Osteoblast (primary cell): ENCODE measurements around the gene ACTR10. TPM values are rescaled to one million over a fixed set of nuclear protein-coding genes. Genes with fewer than 3 reads are reported as not detected.

Experiments
- DNase-seq: peaks from one replicate; pipeline ENCODE4 v3.0.0; 2011; ENCODE audit warnings: low spot score, mixed read lengths; ENCODE audit not compliant: insufficient read length; ENCODE audit errors: missing footprints
- H2AFZ ChIP-seq: 2 replicates; pipeline ENCODE4 v1.6.0; 2011; ENCODE audit warnings: mild to moderate bottlenecking, low read length
- H3K27ac ChIP-seq: 2 replicates; pipeline ENCODE4 v1.5.1; 2011; ENCODE audit warnings: mild to moderate bottlenecking, low read depth, low read length, moderate library complexity
- H3K27me3 ChIP-seq: 2 replicates; pipeline ENCODE4 v1.6.0; 2012; ENCODE audit warnings: mild to moderate bottlenecking, control low read depth, inconsistent platforms, low read length, moderate library complexity; ENCODE audit not compliant: insufficient read depth
- H3K36me3 ChIP-seq: 2 replicates; pipeline ENCODE4 v1.5.1; 2011; ENCODE audit warnings: mild to moderate bottlenecking, low read length, control low read depth, moderate library complexity; ENCODE audit not compliant: insufficient read depth
- H3K4me1 ChIP-seq: 2 replicates; pipeline ENCODE4 v1.5.1; 2011; ENCODE audit warnings: mild to moderate bottlenecking, low read length, control low read depth, moderate library complexity; ENCODE audit not compliant: insufficient read depth
- H3K4me2 ChIP-seq: 2 replicates; pipeline ENCODE4 v1.6.0; 2011; ENCODE audit warnings: mild to moderate bottlenecking, low read length; ENCODE audit not compliant: insufficient read depth
- H3K4me3 ChIP-seq: fragments of 200-600 bp; sonication (generic); 3 replicates; pipeline ENCODE4 v1.5.1; 2012; ENCODE audit warnings: mild to moderate bottlenecking, low read length, inconsistent platforms; ENCODE audit not compliant: insufficient read depth
- H3K79me2 ChIP-seq: 2 replicates; pipeline ENCODE4 v1.6.0; 2012; ENCODE audit warnings: mild to moderate bottlenecking, low read length, control low read depth, inconsistent platforms; ENCODE audit not compliant: insufficient read depth
- H3K9me3 ChIP-seq: 2 replicates; pipeline ENCODE4 v1.5.1; 2011; ENCODE audit warnings: low read depth, low read length, control low read depth
- H4K20me1 ChIP-seq: 2 replicates; pipeline ENCODE4 v1.6.0; 2012; ENCODE audit warnings: mild to moderate bottlenecking, low read length, control low read depth; ENCODE audit not compliant: insufficient read depth
- CTCF ChIP-seq: IDR thresholded peaks from 2 replicates; pipeline ENCODE4 v1.5.1; 2011; ENCODE audit warnings: mild to moderate bottlenecking, low read depth, low read length, moderate library complexity; ENCODE audit errors: extremely low read depth
- total RNA-seq: library from RNA; depleted of rRNA; stranded (reverse); fragments of >200 nt; gene quantifications from 2 replicates; pipeline ENCODE4 v1.2.3, GENCODE V29; 2012

The ACTR10 gene
- 63.0 and 71.9 TPM in 2 replicates for total RNA-seq

DNA sequence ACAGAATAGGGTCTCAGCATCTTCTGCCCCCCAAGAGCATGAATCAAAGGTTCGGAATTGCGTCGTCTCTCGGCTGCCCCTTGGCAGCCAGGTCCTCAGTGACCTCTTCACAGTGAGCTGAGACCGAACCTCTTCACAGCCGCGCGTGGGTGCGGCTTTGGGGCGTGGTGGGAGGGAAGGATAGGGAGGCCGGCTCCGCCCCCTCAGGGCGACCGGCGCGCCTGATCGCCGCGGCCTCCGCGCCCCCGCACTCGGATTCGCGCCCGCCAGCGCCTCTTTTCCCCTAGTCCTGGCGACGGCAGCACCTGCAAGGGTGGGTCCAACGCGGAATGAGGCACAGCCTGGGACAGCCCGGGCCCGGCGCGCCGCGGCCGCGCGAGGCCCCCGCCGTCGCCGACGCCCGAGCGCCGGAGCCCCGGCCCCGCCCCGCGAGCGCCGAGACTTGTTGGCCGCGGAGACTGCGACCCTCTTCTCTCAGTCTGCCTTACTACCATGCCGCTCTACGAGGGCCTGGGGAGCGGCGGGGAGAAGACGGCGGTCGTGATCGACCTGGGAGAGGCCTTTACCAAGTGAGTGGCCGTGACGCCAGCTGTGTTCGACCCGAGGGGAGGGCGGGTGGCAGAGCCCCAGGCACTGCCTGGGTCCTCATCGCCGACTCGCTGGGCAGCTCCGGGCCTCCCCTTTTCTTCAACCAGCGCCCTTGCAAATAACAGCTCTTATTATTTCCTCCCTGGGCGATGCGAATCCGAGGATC is at the start of gene ACTR10:
ACTR10 (plus strand) TSS at position 424 of the 754 bp plus-strand sequence; CDS start at position 493, 69 bp downstream.
- H3K9me3 ChIP-seq = no peaks in the 10 kb centered on the region
- peak; percentile 96 for DNase-seq
- H3K79me2 ChIP-seq = peaks cover 32% of the 10 kb centered on the region
- peaks cover 2% of the 10 kb centered on the region for H3K27me3 ChIP-seq
- H3K27ac ChIP-seq = peak within 1 kb of the TSS; percentile 91
- peaks cover 6% of the 10 kb centered on the region for H4K20me1 ChIP-seq
- H2AFZ ChIP-seq = peak within 1 kb of the TSS; percentile 97
- peak within 1 kb of the TSS; percentile 100 for H3K4me2 ChIP-seq
- peaks cover 10% of the 10 kb centered on the region for H3K4me1 ChIP-seq
- H3K36me3 ChIP-seq = peaks cover 8% of the 10 kb centered on the region
- peak within 1 kb of the TSS; percentile 90 for H3K4me3 ChIP-seq
- TF ChIP-seq CTCF = no peak

GRCh38 chr14:58150243-58150805 is 49.6 kb upstream of the ACTR10 start:
- Histone ChIP-seq H3K9me3 (no peaks in the 10 kb centered on the region), H3K4me3 (no peak overlapping the region), H3K36me3 (no peaks in the 10 kb centered on the region), H4K20me1 (no peaks in the 10 kb centered on the region), H3K4me2 (no peak overlapping the region), H3K4me1 (peaks cover 11% of the 10 kb centered on the region), H3K27ac (no peak overlapping the region), H3K79me2 (no peaks in the 10 kb centered on the region), H2AFZ (no peak overlapping the region), H3K27me3 (peaks cover 40% of the 10 kb centered on the region)
- no peak for TF ChIP-seq CTCF
- DNase-seq = no peak

DNA sequence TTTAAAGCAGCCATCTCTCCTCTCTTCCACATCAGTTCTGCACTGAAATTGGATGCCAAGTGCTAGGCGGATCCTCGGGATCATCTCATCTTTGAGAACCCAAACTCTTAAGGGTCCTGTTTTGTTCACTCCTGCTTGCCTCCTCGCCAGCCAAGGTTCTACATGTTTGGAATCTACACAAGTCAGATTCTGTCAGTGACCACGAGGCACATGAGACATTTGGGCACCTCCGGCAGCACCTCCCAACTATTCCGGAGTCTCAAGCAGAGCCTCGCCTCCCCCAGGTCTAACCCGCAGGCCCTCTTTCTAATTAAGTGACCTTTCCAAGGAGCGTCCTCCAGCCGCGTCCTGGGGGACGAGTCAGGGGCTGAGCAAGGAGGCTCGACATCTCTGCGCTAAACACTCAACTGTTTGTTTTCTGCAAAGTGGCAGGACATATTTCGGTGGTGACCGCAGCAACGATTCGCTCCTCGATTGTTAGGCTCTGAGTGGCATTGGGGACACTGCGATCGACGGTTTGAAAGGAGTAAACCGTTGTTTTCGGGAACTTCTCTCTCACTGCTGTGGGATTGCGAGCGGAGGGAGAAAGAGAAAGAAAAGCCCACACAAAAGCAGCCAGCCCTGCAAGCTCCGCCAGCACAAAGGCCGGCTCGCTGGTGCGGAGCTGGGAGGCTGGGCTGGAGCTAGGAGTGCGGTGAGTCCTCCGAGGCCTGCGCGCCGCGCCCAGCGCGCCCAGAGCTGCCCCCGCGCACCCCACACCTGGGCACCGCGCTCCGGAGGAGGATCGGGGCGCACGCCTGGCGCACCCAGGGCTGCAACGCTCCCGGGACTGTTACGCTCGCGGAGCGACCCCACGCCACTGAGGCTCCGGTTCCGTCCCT is 48.6 kb upstream of the ACTR10 start:
- Histone ChIP-seq H3K4me1 (peaks cover 11% of the 10 kb centered on the region), H3K79me2 (no peaks in the 10 kb centered on the region), H3K9me3 (no peaks in the 10 kb centered on the region), H3K4me3 (peak overlapping the region; percentile 74), H3K4me2 (peak overlapping the region; percentile 96), H3K36me3 (no peaks in the 10 kb centered on the region), H3K27ac (peak overlapping the region; percentile 5), H2AFZ (peak overlapping the region; percentile 94), H4K20me1 (no peaks in the 10 kb centered on the region), H3K27me3 (peaks cover 34% of the 10 kb centered on the region)
- no peak for TF ChIP-seq CTCF
- peak; percentile 81 for DNase-seq
